Type B pancreatic cell (in vitro differentiated cells): ENCODE data around the gene POLK. TPM values are rescaled to one million over a fixed set of nuclear protein-coding genes. Genes with fewer than 3 reads are reported as not detected.
"Not testable (repeated sequence)": the region's sequence is repeated elsewhere in the genome, so short reads cannot be mapped to it uniquely, and the experiment has no call there.

Experiments used
- DNase-seq: peaks from one replicate; pipeline ENCODE4 v3.0.0; 2021; ENCODE audit warnings: mixed read lengths; ENCODE audit not compliant: unreplicated experiment; ENCODE audit errors: extremely low spot score
- H3K27ac Mint-ChIP-seq: 2 replicates; pipeline ENCODE4 v1.8.0; 2021; ENCODE audit warnings: mild to moderate bottlenecking, mixed read lengths
- H3K27me3 Mint-ChIP-seq: 2 replicates; pipeline ENCODE4 v1.8.0; 2021; ENCODE audit warnings: mixed read lengths
- H3K36me3 Mint-ChIP-seq: 2 replicates; pipeline ENCODE4 v1.8.0; 2021; ENCODE audit warnings: mixed read lengths
- H3K4me1 Mint-ChIP-seq: one replicate; pipeline ENCODE4 v1.8.0; 2021; ENCODE audit warnings: mixed read lengths; ENCODE audit not compliant: unreplicated experiment
- H3K4me3 Mint-ChIP-seq: 2 replicates; pipeline ENCODE4 v1.8.0; 2021; ENCODE audit warnings: mild to moderate bottlenecking, mixed read lengths
- H3K9me3 Mint-ChIP-seq: 2 replicates; pipeline ENCODE4 v1.8.0; 2021; ENCODE audit warnings: mixed read lengths
- total RNA-seq: library from RNA; stranded (reverse); gene quantifications from 2 replicates; pipeline ENCODE4 v1.2.1, GENCODE V29; 2021; ENCODE audit warnings: low replicate concordance
- TF ChIP-seq, protein P1 (sequence below): fragments of 200-600 bp; sonication (generic); conservative IDR thresholded peaks from 2 replicates; pipeline ENCODE4 v1.5.0; 2021; ENCODE audit warnings: antibody characterized with exemption, mild to moderate bottlenecking

The POLK gene
- total RNA-seq, 1 donor from 2014 or later = 21.2 TPM

- H3K4me3 Mint-ChIP-seq = no peak overlapping the region
- H3K4me1 Mint-ChIP-seq = peaks cover 6% of the 10 kb centered on the region
- H3K27ac Mint-ChIP-seq = no peak overlapping the region
- no peak for DNase-seq
- H3K36me3 Mint-ChIP-seq = peaks cover 19% of the 10 kb centered on the region
- TF ChIP-seq, protein P1, sequence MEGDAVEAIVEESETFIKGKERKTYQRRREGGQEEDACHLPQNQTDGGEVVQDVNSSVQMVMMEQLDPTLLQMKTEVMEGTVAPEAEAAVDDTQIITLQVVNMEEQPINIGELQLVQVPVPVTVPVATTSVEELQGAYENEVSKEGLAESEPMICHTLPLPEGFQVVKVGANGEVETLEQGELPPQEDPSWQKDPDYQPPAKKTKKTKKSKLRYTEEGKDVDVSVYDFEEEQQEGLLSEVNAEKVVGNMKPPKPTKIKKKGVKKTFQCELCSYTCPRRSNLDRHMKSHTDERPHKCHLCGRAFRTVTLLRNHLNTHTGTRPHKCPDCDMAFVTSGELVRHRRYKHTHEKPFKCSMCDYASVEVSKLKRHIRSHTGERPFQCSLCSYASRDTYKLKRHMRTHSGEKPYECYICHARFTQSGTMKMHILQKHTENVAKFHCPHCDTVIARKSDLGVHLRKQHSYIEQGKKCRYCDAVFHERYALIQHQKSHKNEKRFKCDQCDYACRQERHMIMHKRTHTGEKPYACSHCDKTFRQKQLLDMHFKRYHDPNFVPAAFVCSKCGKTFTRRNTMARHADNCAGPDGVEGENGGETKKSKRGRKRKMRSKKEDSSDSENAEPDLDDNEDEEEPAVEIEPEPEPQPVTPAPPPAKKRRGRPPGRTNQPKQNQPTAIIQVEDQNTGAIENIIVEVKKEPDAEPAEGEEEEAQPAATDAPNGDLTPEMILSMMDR = no peak
- H3K9me3 Mint-ChIP-seq = peaks cover 8% of the 10 kb centered on the region
- H3K27me3 Mint-ChIP-seq = no peaks in the 10 kb centered on the region
Measured at GRCh38 chr5:75526070-75526469, 14.4 kb downstream of the POLK start.

- DNase-seq = no peak
- Mint-ChIP-seq H3K4me3 (no peak overlapping the region), H3K9me3 (peaks cover 11% of the 10 kb centered on the region), H3K4me1 (no peaks in the 10 kb centered on the region), H3K27ac (no peak overlapping the region), H3K27me3 (no peaks in the 10 kb centered on the region), H3K36me3 (peaks cover 29% of the 10 kb centered on the region)
- TF ChIP-seq, protein P1 = no peak
Measured at GRCh38 chr5:75529185-75529584, 17.5 kb downstream of the POLK start.

- no peak overlapping the region for H3K27ac Mint-ChIP-seq
- no peaks in the 10 kb centered on the region for H3K27me3 Mint-ChIP-seq
- no peaks in the 10 kb centered on the region for H3K4me1 Mint-ChIP-seq
- H3K36me3 Mint-ChIP-seq = peaks cover 42% of the 10 kb centered on the region
- TF ChIP-seq, protein P1 = no peak
- DNase-seq = no peak
- H3K9me3 Mint-ChIP-seq = peaks cover 21% of the 10 kb centered on the region
- no peak overlapping the region for H3K4me3 Mint-ChIP-seq
Measured at GRCh38 chr5:75532190-75532589, 20.5 kb downstream of the POLK start.

DNA sequence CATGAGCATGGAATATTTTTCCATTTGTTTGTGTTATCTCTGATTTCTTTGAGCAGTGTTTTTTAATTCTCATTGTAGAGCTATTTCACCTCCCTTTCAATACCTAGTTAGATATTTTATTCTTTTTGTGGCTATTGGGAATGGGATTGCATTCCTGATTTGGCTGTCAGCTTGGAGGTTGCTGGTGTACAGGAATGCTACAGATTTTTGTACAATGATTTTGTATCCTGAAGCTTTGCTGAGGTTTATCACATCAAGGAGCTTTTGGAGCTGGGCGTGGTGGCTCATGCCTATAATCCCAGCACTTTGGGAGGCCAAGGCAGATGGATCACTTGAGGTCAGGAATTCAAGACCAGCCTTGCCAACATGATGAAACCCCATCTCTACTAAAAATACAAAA, 22.0 kb downstream of the POLK start:
- not testable (repeated sequence) for DNase-seq, H3K4me3 Mint-ChIP-seq, H3K4me1 Mint-ChIP-seq, H3K27ac Mint-ChIP-seq, H3K27me3 Mint-ChIP-seq
- peaks cover 21% of the 10 kb centered on the region for H3K9me3 Mint-ChIP-seq
- peaks cover 42% of the 10 kb centered on the region for H3K36me3 Mint-ChIP-seq

- no peaks in the 10 kb centered on the region for H3K27me3 Mint-ChIP-seq
- H3K4me1 Mint-ChIP-seq = no peaks in the 10 kb centered on the region
- peaks cover 37% of the 10 kb centered on the region for H3K36me3 Mint-ChIP-seq
- TF ChIP-seq, protein P1 = no peak
- no peak for DNase-seq
- peaks cover 17% of the 10 kb centered on the region for H3K9me3 Mint-ChIP-seq
- H3K27ac Mint-ChIP-seq = no peak overlapping the region
- H3K4me3 Mint-ChIP-seq = no peak overlapping the region
Measured at GRCh38 chr5:75534734-75535133, 23.0 kb downstream of the POLK start.

DNA sequence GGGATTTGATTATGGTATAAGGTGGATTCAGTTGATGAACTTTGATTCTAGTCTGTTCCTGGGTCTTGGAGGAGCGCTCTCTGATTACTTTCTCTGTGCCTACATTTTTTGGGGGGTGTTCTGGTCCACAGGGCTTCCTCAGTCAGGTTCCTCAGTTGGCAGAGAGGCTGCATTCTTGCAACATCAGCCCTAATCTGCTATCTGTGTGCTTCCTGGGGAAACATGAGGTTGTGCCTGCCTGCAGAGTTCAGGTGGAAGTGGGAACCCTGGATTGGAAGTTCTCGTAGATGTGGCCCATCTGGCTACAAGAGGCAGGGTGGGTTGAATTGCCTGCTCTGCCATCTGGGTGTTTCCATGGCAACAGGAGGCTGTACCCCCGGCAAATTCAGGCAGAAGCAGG, 24.5 kb downstream of the POLK start:
- TF ChIP-seq, protein P1 = no peak
- Mint-ChIP-seq H3K4me1 (no peaks in the 10 kb centered on the region), H3K4me3 (no peak overlapping the region), H3K36me3 (peaks cover 35% of the 10 kb centered on the region), H3K9me3 (peaks cover 17% of the 10 kb centered on the region), H3K27me3 (no peaks in the 10 kb centered on the region), H3K27ac (no peak overlapping the region)
- DNase-seq = no peak
